GM21723 (cell line): Measurements from ENCODE around the gene NEDD9.

Experiments used
- ATAC-seq: cut with Tn5 transposase; IDR thresholded peaks from one replicate; pipeline ENCODE4 v1.9.1; 2021; ENCODE audit warnings: mild to moderate bottlenecking, moderate library complexity; ENCODE audit not compliant: unreplicated experiment

NEDD9 gene

GRCh38 chr6:11235062-11235461 is 2.6 kb upstream of the NEDD9 start:
- no peak for ATAC-seq

- ATAC-seq = no peak
Observed at GRCh38 chr6:11233673-11234573, 1.5 kb upstream of the NEDD9 start.

- peak; percentile 27 for ATAC-seq
Observed at GRCh38 chr6:11232770-11233626, 530 bp upstream of the NEDD9 start.

GRCh38 chr6:11231564-11232192 is 790 bp downstream of the NEDD9 start:
- no peak for ATAC-seq

GRCh38 chr6:11231108-11231463 is 1.4 kb downstream of the NEDD9 start:
- ATAC-seq = no peak

GRCh38 chr6:11230158-11231107 is 2.0 kb downstream of the NEDD9 start:
- no peak for ATAC-seq

GRCh38 chr6:11229655-11230046 is 2.8 kb downstream of the NEDD9 start:
- no peak for ATAC-seq

GRCh38 chr6:11228935-11229654 is 3.4 kb downstream of the NEDD9 start:
- no peak for ATAC-seq

- ATAC-seq = no peak
Observed at GRCh38 chr6:11227698-11228097, 4.8 kb downstream of the NEDD9 start.

GRCh38 chr6:11226005-11226404 is 6.5 kb downstream of the NEDD9 start:
- ATAC-seq = no peak

GRCh38 chr6:11224966-11225463 is 7.5 kb downstream of the NEDD9 start:
- no peak for ATAC-seq

- peak; percentile 62 for ATAC-seq
Observed at GRCh38 chr6:11224252-11224965, 8.1 kb downstream of the NEDD9 start.

- no peak for ATAC-seq
Observed at GRCh38 chr6:11223286-11223864, 9.1 kb downstream of the NEDD9 start.

- no peak for ATAC-seq
Observed at GRCh38 chr6:11222385-11223277, 9.8 kb downstream of the NEDD9 start.

GRCh38 chr6:11221623-11222384 is 10.7 kb downstream of the NEDD9 start:
- no peak for ATAC-seq

GRCh38 chr6:11219400-11219834 is 13.1 kb downstream of the NEDD9 start:
- ATAC-seq = no peak
